ENCODE data around the gene PDCD11.

DNA sequence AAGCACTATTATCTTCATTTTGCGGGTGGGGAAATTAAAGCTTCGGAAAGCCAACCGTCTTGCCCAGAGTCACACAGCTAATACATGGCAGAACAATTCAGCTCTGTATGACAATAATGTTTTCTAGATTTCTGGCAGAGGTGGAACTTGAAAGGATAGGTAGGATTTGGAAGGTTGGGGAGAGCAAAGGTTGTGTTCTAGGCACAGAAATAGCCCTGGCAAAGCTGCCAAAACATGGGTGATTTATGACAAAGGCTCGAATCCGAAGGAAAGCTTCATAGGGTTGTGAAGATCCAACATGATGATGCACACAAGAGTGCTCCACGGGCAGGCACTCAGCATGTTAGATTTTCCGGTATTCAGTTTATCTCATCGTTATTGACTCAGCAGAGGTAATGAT is 19.2 kb downstream of the PDCD11 start:
- TF ChIP-seq REST (IDR thresholded peaks at IDR 0.05) (no peak), FOXA2 (IDR thresholded peaks at IDR 0.05) (no peak)
- TF ChIP-seq, protein P1, sequence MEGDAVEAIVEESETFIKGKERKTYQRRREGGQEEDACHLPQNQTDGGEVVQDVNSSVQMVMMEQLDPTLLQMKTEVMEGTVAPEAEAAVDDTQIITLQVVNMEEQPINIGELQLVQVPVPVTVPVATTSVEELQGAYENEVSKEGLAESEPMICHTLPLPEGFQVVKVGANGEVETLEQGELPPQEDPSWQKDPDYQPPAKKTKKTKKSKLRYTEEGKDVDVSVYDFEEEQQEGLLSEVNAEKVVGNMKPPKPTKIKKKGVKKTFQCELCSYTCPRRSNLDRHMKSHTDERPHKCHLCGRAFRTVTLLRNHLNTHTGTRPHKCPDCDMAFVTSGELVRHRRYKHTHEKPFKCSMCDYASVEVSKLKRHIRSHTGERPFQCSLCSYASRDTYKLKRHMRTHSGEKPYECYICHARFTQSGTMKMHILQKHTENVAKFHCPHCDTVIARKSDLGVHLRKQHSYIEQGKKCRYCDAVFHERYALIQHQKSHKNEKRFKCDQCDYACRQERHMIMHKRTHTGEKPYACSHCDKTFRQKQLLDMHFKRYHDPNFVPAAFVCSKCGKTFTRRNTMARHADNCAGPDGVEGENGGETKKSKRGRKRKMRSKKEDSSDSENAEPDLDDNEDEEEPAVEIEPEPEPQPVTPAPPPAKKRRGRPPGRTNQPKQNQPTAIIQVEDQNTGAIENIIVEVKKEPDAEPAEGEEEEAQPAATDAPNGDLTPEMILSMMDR (IDR thresholded peaks at IDR 0.05; ENCODE audit: low read depth, low read length, missing input control), result no peak

Measured in liver (tissue), 2 donors.